Activated gamma-delta T cell (primary cell): Measurements from ENCODE around the gene MOCOS.

ENCODE experiments used
- DNase-seq: peaks from one replicate; lab custom pipeline; 2025; lab: John Stamatoyannopoulos, UW

Gene MOCOS

GRCh38 chr18:36273347-36273746, 86.0 kb downstream of the MOCOS start:
- DNase-seq, result no peak

GRCh38 chr18:36274083-36274715, 86.9 kb downstream of the MOCOS start:
- no peak for DNase-seq

- no peak for DNase-seq
Measured at GRCh38 chr18:36275561-36275960, 88.3 kb downstream of the MOCOS start.

GRCh38 chr18:36279001-36279400, 91.7 kb downstream of the MOCOS start:
- no peak for DNase-seq

GRCh38 chr18:36281936-36282335, 94.6 kb downstream of the MOCOS start:
- DNase-seq, result no peak

GRCh38 chr18:36283448-36283847, 96.2 kb downstream of the MOCOS start:
- no peak for DNase-seq

GRCh38 chr18:36284268-36284667, 97.0 kb downstream of the MOCOS start:
- no peak for DNase-seq

GRCh38 chr18:36284671-36285295, 97.5 kb downstream of the MOCOS start:
- no peak for DNase-seq

GRCh38 chr18:36287653-36288052, 100.4 kb downstream of the MOCOS start:
- DNase-seq, result no peak

GRCh38 chr18:36288689-36289088, 101.4 kb downstream of the MOCOS start:
- no peak for DNase-seq

GRCh38 chr18:36294031-36294430, 106.7 kb downstream of the MOCOS start:
- no peak for DNase-seq

GRCh38 chr18:36295214-36295613, 107.9 kb downstream of the MOCOS start:
- no peak for DNase-seq

- DNase-seq, result no peak
Measured at GRCh38 chr18:36295880-36296301, 108.6 kb downstream of the MOCOS start.

- DNase-seq, result no peak
Measured at GRCh38 chr18:36296650-36297416, 109.5 kb downstream of the MOCOS start.

GRCh38 chr18:36297417-36298125, 110.3 kb downstream of the MOCOS start, which contains the start of gene FHOD3:
Gene FHOD3, plus strand, starts transcription at chr18:36297713. Its CDS starts 123 bp downstream, at chr18:36297836.
- DNase-seq, result no peak

GRCh38 chr18:36298126-36298741, 110.9 kb downstream of the MOCOS start:
- no peak for DNase-seq

GRCh38 chr18:36299015-36299414, 111.7 kb downstream of the MOCOS start:
- no peak for DNase-seq

GRCh38 chr18:36300211-36300610, 112.9 kb downstream of the MOCOS start:
- no peak for DNase-seq

- DNase-seq, result no peak
Measured at GRCh38 chr18:36301884-36302283, 114.6 kb downstream of the MOCOS start.

- DNase-seq, result no peak
Measured at GRCh38 chr18:36302676-36303075, 115.4 kb downstream of the MOCOS start.

GRCh38 chr18:36303211-36303844, 116.0 kb downstream of the MOCOS start:
- DNase-seq, result no peak
